ENCODE results near the gene SMARCA4.
"Not testable (repeated sequence)": the region's sequence is repeated elsewhere in the genome, so short reads cannot be mapped to it uniquely, and the experiment has no call there.

Gene SMARCA4

GRCh38 chr19:10921910-10922637 lies 38.8 kb upstream of the SMARCA4 start:
- TF ChIP-seq GATA1 (IDR thresholded peaks at IDR 0.05; ENCODE audit: low read depth, low read length) (no peak), POLR2A (IDR thresholded peaks at IDR 0.05; ENCODE audit: low read length) (no peak)
- DNase-seq = no peak

GRCh38 chr19:10922638-10923014 lies 38.2 kb upstream of the SMARCA4 start:
- TF ChIP-seq POLR2A (IDR thresholded peaks at IDR 0.05; ENCODE audit: low read length) (no peak), GATA1 (IDR thresholded peaks at IDR 0.05; ENCODE audit: low read depth, low read length) (no peak)
- no peak for DNase-seq

GRCh38 chr19:10923260-10924112 lies 37.3 kb upstream of the SMARCA4 start:
- TF ChIP-seq GATA1 (IDR thresholded peaks at IDR 0.05; ENCODE audit: low read depth, low read length) = no peak
- no peak for TF ChIP-seq POLR2A (IDR thresholded peaks at IDR 0.05; ENCODE audit: low read length)
- no peak for DNase-seq

- no peak for DNase-seq
These were observed 36.2 kb upstream of the SMARCA4 start for GRCh38 chr19:10924597-10924996.

GRCh38 chr19:10927730-10928562 lies 32.9 kb upstream of the SMARCA4 start:
- DNase-seq = peak; percentile 50 to 57
- TF ChIP-seq GATA1 (IDR thresholded peaks at IDR 0.05; ENCODE audit: low read depth, low read length) (no peak), POLR2A (IDR thresholded peaks at IDR 0.05; ENCODE audit: low read length) (no peak)

More at GRCh38 chr19:10924597-10924996, 36.2 kb upstream of the SMARCA4 start:
- no peak for TF ChIP-seq GATA1 (IDR thresholded peaks at IDR 0.05; ENCODE audit: low read depth, low read length)
- no peak for TF ChIP-seq POLR2A (IDR thresholded peaks at IDR 0.05; ENCODE audit: low read length)

GRCh38 chr19:10928563-10929401 lies 32.0 kb upstream of the SMARCA4 start, which contains the start of the genes TIMM29 and YIPF2:
Gene TIMM29, plus strand, starts transcription at chr19:10928811. Its CDS starts 12 bp downstream, at chr19:10928823.
Gene YIPF2, minus strand, starts transcription at chr19:10928639. Its CDS starts 229 bp downstream, at chr19:10928410.
- peak; percentile 71 for TF ChIP-seq POLR2A (IDR thresholded peaks at IDR 0.05; ENCODE audit: low read length)
- TF ChIP-seq GATA1 (IDR thresholded peaks at IDR 0.05; ENCODE audit: low read depth, low read length) = no peak
- peak; percentile 97 for DNase-seq

GRCh38 chr19:10929402-10929794 lies 31.4 kb upstream of the SMARCA4 start:
- DNase-seq = peak in 1 of 2 experiments; percentile 53
- no peak for TF ChIP-seq POLR2A (IDR thresholded peaks at IDR 0.05; ENCODE audit: low read length)
- no peak for TF ChIP-seq GATA1 (IDR thresholded peaks at IDR 0.05; ENCODE audit: low read depth, low read length)

- TF ChIP-seq POLR2A (IDR thresholded peaks at IDR 0.05; ENCODE audit: low read length) = no peak
- no peak for TF ChIP-seq GATA1 (IDR thresholded peaks at IDR 0.05; ENCODE audit: low read depth, low read length)
- DNase-seq = peak in 1 of 2 experiments; percentile 45
These were observed 25.3 kb upstream of the SMARCA4 start for GRCh38 chr19:10935371-10936059.

- DNase-seq = peak; percentile 77 to 81
- TF ChIP-seq GATA1 (IDR thresholded peaks at IDR 0.05; ENCODE audit: low read depth, low read length) = no peak
- TF ChIP-seq POLR2A (IDR thresholded peaks at IDR 0.05; ENCODE audit: low read length) = no peak
These were observed 24.2 kb upstream of the SMARCA4 start for GRCh38 chr19:10936661-10937084.

GRCh38 chr19:10941649-10942048 lies 19.2 kb upstream of the SMARCA4 start:
- not testable (repeated sequence) for DNase-seq

- DNase-seq = not testable (repeated sequence)
These were observed 17.4 kb upstream of the SMARCA4 start for GRCh38 chr19:10943412-10943811.

- TF ChIP-seq GATA1 (IDR thresholded peaks at IDR 0.05; ENCODE audit: low read depth, low read length) = no peak
- TF ChIP-seq POLR2A (IDR thresholded peaks at IDR 0.05; ENCODE audit: low read length) = no peak
- no peak for DNase-seq
These were observed 15.6 kb upstream of the SMARCA4 start for GRCh38 chr19:10945264-10945663.
